ENCODE measurements around the gene ENTPD1. TPM values are rescaled to one million over a fixed set of nuclear protein-coding genes. Genes with fewer than 3 reads are reported as not detected.

The ENTPD1 gene
- total and polyA plus RNA-seq, 2 experiments from 2014 or later = 0.29 TPM; not detected in 1

DNA sequence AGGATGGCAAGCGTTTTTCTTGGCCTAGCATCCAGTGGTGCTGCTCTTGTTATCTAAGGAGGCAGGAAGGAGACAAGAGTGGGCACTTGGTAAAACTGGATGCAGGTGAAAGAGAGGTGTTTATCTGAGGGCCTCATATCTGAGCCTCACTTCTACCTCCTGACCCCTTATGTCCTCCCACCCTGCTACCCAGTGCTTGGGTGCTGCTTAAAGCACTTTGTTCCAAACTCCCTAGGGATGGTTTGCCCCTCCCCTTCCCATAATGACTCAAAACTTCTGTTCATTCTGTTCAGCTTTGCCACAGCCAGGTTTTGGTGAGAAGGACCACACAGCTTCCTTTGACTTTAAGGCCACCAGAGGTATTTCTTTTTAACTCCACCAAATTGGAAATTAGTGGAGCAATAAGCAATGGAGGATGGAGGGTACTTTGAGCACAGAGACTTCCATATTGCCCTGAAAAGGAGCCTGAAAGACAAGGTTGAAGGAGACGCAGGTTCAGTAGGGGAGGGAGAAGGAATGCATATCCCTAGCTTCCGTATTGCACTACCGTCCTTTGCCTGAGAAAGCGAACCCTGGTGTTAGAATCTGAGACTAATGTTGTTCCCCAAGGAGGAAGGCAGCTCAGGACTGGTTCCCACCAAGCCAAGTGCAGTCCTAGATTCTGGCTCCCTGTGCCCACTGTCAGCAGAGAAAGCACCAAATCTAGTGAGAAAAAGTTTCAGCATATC, 30.1 kb downstream of the ENTPD1 start:
- H3K9ac ChIP-seq = no peak overlapping the region
- no peak overlapping the region for H3K27ac ChIP-seq
- no peak for DNase-seq
- H2AFZ ChIP-seq = no peak overlapping the region
- no peaks in the 10 kb centered on the region for H4K20me1 ChIP-seq (ENCODE audit: insufficient read depth)
- H3K4me3 ChIP-seq = no peak overlapping the region
- 51 to 57% methylated on average over 5 of the region's 5 CpGs for WGBS, 2 experiments (ENCODE audit: low coverage in 1 of 2, low lambda C conversion rate in 2 of 2, missing lambda C conversion rate in 2 of 2)
- in situ Hi-C loops (cut with MboI) = no loop called here
- no peaks in the 10 kb centered on the region for H3K79me2 ChIP-seq (ENCODE audit: insufficient read depth)
- H3K27me3 ChIP-seq (replicated peaks; ENCODE audit: insufficient read depth) = no peaks in the 10 kb centered on the region; the same call in 1 of the 2 replicates
- H3K4me2 ChIP-seq (ENCODE audit: unreplicated experiment) = no peak overlapping the region
- H3F3A ChIP-seq (ENCODE audit: insufficient read depth) = peaks cover 4% of the 10 kb centered on the region
- no peaks in the 10 kb centered on the region for H3K9me2 ChIP-seq (ENCODE audit: insufficient read depth)
- H3K9me3 ChIP-seq (ENCODE audit: low read depth) = no peaks in the 10 kb centered on the region
- no peak for TF ChIP-seq EZH2phosphoT487 (IDR thresholded peaks at IDR 0.05; ENCODE audit: insufficient read depth, low read depth)
- TF ChIP-seq EZH2 (IDR thresholded peaks at IDR 0.05; ENCODE audit: insufficient read depth, poor library complexity, severe bottlenecking) = no peak
- H3K36me3 ChIP-seq (ENCODE audit: low read depth) = no peaks in the 10 kb centered on the region
- H3K4me1 ChIP-seq (ENCODE audit: insufficient read depth) = peaks cover 11% of the 10 kb centered on the region

DNA sequence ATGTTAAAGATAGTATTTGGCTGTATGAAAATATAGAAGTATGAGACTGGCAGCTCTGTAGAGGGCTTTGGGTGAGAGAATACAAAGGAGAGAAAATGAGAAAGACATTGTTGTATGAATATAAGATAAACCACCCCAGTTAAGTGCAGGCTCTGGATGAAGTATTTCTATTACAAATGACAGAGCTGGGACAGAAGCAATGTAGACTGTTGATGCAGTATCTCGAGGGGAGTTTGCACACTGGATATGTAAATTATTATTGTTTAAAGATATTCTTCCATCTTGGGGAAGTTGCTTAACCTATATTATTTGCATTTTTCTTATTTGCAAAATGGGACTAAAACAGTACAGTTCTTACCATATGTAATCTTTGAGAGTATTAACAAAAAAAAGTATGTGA, 31.5 kb downstream of the ENTPD1 start:
- 43 to 46% methylated on average over 1 of the region's 1 CpG for WGBS, 2 experiments (ENCODE audit: low coverage in 1 of 2, low lambda C conversion rate in 2 of 2, missing lambda C conversion rate in 2 of 2)
- no peaks in the 10 kb centered on the region for H4K20me1 ChIP-seq (ENCODE audit: insufficient read depth)

GRCh38 chr10:95788830-95789229, 32.9 kb downstream of the ENTPD1 start:
- WGBS, 2 experiments (ENCODE audit: low coverage in 1 of 2, low lambda C conversion rate in 2 of 2, missing lambda C conversion rate in 2 of 2) = 30 to 31% methylated on average over 2 of the region's 2 CpGs
- Histone ChIP-seq H3K9me2 (ENCODE audit: insufficient read depth) (no peaks in the 10 kb centered on the region), H3K9ac (no peak overlapping the region), H3K36me3 (ENCODE audit: low read depth) (no peaks in the 10 kb centered on the region), H3K4me2 (ENCODE audit: unreplicated experiment) (peak overlapping the region; percentile 46), H3K79me2 (ENCODE audit: insufficient read depth) (no peaks in the 10 kb centered on the region), H3K9me3 (ENCODE audit: low read depth) (no peaks in the 10 kb centered on the region), H3K4me3 (no peak overlapping the region), H3K27ac (peak overlapping the region; percentile 27; the same call in 1 of the 2 replicates), H3K27me3 (replicated peaks; ENCODE audit: insufficient read depth) (no peaks in the 10 kb centered on the region), H3F3A (ENCODE audit: insufficient read depth) (peaks cover 4% of the 10 kb centered on the region), H2AFZ (0 out of 2 replicates have a peak overlapping the region, but pooled peaks have one; percentile 39), H3K4me1 (ENCODE audit: insufficient read depth) (peaks cover 17% of the 10 kb centered on the region), H4K20me1 (ENCODE audit: insufficient read depth) (no peaks in the 10 kb centered on the region)
- in situ Hi-C loops (cut with MboI) = no loop called here
- TF ChIP-seq EZH2phosphoT487 (IDR thresholded peaks at IDR 0.05; ENCODE audit: insufficient read depth, low read depth) (no peak), EZH2 (IDR thresholded peaks at IDR 0.05; ENCODE audit: insufficient read depth, poor library complexity, severe bottlenecking) (no peak)
- DNase-seq = peak; percentile 65

More for the DNA sequence above, 31.5 kb downstream of the ENTPD1 start:
- Histone ChIP-seq H3K79me2 (ENCODE audit: insufficient read depth) (no peaks in the 10 kb centered on the region), H3K36me3 (ENCODE audit: low read depth) (no peaks in the 10 kb centered on the region), H3K9me3 (ENCODE audit: low read depth) (no peaks in the 10 kb centered on the region), H3K4me1 (ENCODE audit: insufficient read depth) (peaks cover 16% of the 10 kb centered on the region), H3K9ac (no peak overlapping the region), H3K27me3 (replicated peaks; ENCODE audit: insufficient read depth) (no peaks in the 10 kb centered on the region; the same call in 1 of the 2 replicates), H3K4me3 (no peak overlapping the region), H3K27ac (no peak overlapping the region), H3K9me2 (ENCODE audit: insufficient read depth) (no peaks in the 10 kb centered on the region), H3K4me2 (ENCODE audit: unreplicated experiment) (no peak overlapping the region), H3F3A (ENCODE audit: insufficient read depth) (peaks cover 4% of the 10 kb centered on the region), H2AFZ (no peak overlapping the region)
- in situ Hi-C loops (cut with MboI) = no loop called here
- TF ChIP-seq EZH2 (IDR thresholded peaks at IDR 0.05; ENCODE audit: insufficient read depth, poor library complexity, severe bottlenecking) = no peak
- TF ChIP-seq EZH2phosphoT487 (IDR thresholded peaks at IDR 0.05; ENCODE audit: insufficient read depth, low read depth) = no peak
- DNase-seq = no peak

GRCh38 chr10:95789902-95790301, 33.9 kb downstream of the ENTPD1 start:
- no peak overlapping the region for H3K4me3 ChIP-seq

More at GRCh38 chr10:95789902-95790301, 33.9 kb downstream of the ENTPD1 start:
- no peak overlapping the region for H2AFZ ChIP-seq
- H3K79me2 ChIP-seq (ENCODE audit: insufficient read depth) = no peaks in the 10 kb centered on the region
- no peak overlapping the region for H3K4me2 ChIP-seq (ENCODE audit: unreplicated experiment)
- H4K20me1 ChIP-seq (ENCODE audit: insufficient read depth) = no peaks in the 10 kb centered on the region
- H3K27ac ChIP-seq = no peak overlapping the region
- no peaks in the 10 kb centered on the region for H3K9me2 ChIP-seq (ENCODE audit: insufficient read depth)
- TF ChIP-seq EZH2 (IDR thresholded peaks at IDR 0.05; ENCODE audit: insufficient read depth, poor library complexity, severe bottlenecking) (no peak), EZH2phosphoT487 (IDR thresholded peaks at IDR 0.05; ENCODE audit: insufficient read depth, low read depth) (no peak)
- peaks cover 17% of the 10 kb centered on the region for H3K4me1 ChIP-seq (ENCODE audit: insufficient read depth)
- WGBS, 2 experiments (ENCODE audit: low coverage in 1 of 2, low lambda C conversion rate in 2 of 2, missing lambda C conversion rate in 2 of 2) = 55 to 56% methylated on average over 3 of the region's 3 CpGs
- peak; percentile 16 for DNase-seq
- no peaks in the 10 kb centered on the region for H3K9me3 ChIP-seq (ENCODE audit: low read depth)
- H3K27me3 ChIP-seq (replicated peaks; ENCODE audit: insufficient read depth) = no peaks in the 10 kb centered on the region
- peaks cover 4% of the 10 kb centered on the region for H3F3A ChIP-seq (ENCODE audit: insufficient read depth)
- H3K36me3 ChIP-seq (ENCODE audit: low read depth) = no peaks in the 10 kb centered on the region
- in situ Hi-C loops (cut with MboI) = no loop called here
- no peak overlapping the region for H3K9ac ChIP-seq
